ENCODE data around the gene PHKB.
"Not testable (repeated sequence)": the region's sequence is repeated elsewhere in the genome, so short reads cannot be mapped to it uniquely, and the experiment has no call there.

The PHKB gene

DNA sequence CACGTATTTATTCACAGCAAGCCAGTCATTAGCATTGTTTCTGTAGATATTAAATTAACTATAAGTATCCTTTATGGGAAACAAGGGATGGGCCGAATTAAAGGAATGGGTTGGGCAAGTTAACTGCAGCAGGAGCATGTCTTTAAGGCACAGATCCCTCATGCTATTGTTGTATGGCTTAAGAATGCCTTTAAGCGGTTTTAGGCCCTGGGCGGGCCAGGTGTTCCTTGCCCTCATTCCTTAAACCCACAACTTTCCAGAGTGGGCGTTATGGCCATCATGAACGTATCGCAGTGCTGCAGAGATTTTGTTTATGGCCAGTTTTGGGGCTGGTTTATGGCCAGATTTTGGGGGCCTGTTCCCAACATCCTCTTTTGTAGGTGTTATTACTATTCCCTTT is 9.1 kb downstream of the PHKB start:
- FAIRE-seq: no peak

DNA sequence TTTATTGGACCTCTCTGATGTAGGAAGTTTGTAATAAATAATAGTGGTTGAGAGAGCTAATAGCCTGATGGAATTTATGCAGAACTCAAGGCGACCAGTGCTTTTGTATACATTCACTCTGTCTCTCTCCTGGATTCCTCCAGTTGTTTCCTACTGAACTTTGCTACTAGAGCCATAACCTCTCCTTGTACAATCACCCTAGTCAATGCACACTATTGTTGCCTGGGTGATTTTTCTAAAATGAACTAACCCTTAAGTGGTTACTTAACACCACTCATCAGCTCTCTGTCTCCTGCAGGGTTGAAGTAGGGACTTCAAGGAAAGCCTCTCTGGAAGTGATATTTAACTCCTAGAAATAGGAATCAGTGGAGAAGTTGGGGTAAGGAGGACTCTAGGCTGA is 9.7 kb downstream of the PHKB start:
- FAIRE-seq: no peak

DNA sequence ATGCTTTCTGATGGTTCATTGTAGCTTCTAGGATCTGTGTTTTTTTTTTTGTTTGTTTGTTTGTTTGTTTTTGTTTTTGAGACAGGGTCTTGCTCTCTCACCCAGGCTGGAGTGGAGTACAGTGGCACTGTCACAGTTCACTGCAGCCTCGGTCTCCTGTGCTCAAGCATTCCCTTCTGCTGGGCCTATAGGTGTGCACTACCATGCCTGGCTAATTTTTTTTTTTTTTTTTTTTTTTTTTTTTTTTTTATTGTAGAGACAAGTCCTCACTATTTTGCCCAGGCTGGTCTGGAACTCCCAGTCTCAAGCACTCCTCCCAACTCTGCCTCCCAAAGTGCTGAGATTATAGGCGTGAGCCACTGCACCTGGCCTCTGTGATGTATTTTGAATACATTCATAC is 11.9 kb downstream of the PHKB start:
- FAIRE-seq: not testable (repeated sequence)

DNA sequence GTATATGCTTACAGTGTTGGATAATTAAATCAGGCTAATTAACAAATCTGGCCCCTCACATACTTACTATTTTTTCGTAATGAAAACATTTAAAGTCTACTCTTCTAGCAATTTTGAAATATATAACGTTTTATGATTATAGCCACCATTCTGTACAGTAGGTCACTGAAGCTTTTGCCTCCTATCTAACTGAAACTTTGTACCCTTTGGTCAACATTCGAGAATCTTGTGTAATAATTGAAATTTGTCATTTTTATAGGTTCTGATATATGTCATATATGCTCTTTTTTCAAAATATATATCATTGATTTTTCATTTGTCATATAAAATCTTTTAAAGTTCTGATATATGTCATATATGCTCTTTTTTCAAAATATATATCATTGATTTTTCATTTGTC is 12.7 kb downstream of the PHKB start:
- peak; percentile 48 for FAIRE-seq

DNA sequence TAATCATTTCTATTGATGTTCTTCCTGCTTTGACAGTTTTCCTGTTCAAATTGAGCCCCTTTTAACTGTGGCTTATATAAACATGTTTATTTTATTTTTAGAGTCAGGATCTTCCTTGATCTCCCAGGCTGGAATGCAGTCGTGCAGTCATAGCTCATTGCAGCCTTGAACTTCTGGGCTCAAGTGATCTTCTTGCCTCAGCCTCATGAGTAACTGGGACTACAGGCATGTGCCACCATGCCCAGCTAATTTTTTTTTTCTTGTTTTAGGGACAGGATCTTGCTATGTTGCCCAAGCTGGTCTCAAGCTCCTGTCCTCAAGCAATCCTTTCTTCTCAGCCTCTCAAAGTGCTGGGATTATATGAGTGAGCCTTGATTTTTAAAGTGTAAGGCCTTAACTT is 14.7 kb downstream of the PHKB start:
- no peak for FAIRE-seq

DNA sequence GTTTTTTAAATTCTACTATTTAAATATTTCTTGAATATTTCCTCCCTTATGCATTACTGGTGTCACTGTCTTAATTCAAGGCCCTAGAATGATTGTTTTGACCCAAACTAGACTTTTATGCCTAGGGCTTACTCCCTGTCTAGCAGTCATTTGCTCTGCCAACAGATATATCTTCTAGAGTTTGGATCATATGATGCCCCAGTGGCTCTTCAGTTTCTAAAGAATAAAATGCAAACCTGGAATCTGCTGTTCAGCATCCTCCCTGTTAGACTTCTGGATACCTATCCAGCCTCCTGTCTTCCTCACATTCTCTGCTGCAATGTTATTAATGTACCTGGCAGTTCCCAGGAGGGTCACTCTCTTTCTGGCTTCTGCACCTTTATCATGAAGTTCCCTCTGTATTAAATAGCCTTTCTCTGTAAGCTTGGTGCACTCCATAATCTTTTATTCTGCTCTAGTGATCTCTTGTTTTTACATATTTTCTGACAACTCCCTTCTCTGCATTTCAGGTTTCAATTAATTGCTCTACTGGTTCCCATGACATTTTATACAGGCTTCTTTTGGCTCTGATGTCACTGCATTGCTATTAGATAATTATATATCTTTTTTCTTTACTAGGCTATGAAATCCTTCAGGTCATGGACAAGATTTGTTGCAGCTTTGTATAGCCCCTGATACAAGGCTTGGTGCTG is 15.7 kb downstream of the PHKB start:
- no peak for FAIRE-seq

DNA sequence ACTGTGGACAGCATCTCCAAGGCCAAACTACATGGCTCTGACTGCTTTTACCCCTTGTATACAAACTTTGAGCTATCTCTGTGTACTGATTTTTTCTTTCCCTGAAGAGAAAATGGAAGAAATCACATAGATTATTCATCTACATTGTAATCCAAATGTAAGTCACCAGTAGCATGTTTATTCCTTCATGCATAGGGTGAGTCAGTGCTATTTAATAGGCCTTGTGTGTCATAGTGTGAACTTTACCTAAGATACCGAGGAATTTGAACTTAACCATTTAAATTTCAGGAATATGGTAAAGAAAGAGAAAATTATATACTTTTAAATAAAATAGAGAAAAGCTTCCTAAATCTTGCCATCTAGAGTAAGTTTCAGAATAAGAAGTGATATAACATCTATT is 16.5 kb downstream of the PHKB start:
- FAIRE-seq: no peak

DNA sequence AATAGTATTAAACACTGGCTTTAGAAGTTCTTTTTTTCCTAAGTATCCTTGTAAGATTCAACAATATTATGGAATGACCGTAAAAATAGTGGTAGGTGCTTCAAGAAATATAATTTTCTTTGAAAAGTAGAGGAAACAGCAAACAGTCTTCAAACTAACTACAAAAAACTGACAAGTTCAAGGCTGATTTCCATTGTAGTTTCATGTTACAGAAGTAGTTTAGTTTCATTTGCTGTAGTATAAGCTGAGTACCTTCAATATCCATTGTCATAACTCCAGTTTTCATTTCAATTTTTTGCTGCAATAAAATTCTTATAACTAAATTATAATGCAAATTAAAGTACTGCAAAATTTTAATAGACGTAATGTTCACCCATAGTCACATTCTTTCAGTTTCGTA is 19.3 kb downstream of the PHKB start:
- FAIRE-seq: no peak

DNA sequence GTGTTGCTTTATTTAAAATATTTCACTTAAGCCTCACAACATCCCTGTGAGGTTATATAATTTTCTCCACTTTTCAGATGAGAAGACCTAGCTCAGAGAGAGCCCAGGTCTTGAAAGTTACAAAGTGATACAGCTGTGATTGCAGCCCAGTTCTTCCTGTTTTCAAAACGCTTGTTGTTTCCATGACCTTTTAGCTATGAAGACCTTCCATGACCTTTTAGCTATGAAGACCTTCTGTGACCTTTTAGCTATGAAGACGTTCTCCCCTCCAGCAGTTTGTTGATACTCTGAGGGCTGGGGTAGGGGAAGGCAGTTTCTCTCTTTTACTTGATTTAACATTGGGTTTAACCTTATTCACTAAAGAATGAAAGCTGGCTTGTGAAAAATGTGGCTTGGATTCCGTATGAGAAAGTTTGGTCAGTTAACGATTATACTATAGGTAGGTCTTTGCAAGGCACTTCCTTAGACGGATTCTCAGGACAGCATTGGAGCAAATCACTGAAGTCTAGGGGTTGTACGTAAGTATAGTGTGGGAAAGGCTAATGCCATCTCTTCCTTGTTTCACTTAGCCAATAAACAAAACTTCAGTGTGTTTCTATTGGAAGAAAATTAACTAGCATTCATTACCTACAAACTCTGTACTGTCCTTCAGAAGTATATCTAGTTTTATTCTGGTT is 20.7 kb downstream of the PHKB start:
- no peak for FAIRE-seq

DNA sequence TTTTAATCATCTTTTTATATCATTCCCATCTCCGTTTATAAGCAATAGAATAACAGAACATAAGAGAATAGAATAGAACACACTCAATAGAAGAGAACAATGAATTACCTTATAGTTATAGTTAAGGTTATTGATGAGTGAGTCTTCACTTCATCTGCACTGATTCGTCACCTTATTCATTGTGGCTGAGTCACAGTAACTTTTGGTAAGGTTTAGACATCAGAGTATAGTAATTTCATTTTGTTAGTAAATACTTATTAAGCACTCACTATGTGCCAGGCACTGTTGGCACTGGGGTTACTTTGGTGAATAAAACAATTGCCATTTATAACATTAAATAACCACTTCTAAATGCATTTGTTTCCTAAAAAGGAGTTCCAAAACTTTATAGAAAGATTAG is 22.5 kb downstream of the PHKB start:
- FAIRE-seq: no peak

DNA sequence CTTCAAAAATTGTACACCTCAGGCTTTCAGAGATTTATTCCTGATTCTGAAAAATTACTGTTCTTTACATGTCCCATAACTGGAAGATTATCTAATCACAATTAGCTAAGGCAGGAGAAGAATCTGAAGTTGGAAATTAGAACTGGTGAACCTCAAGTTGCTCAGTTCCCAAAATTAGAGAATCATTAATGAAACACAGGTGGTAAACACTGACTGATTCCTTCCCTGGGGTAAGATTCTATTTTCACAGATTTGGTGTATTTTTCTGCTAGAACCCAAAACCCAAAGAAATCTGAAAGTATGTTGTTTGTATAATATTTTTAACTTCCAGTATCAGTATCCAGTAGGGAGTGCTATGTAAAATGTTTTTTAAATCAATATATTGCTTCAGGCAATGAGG is 25.7 kb downstream of the PHKB start:
- FAIRE-seq: no peak

DNA sequence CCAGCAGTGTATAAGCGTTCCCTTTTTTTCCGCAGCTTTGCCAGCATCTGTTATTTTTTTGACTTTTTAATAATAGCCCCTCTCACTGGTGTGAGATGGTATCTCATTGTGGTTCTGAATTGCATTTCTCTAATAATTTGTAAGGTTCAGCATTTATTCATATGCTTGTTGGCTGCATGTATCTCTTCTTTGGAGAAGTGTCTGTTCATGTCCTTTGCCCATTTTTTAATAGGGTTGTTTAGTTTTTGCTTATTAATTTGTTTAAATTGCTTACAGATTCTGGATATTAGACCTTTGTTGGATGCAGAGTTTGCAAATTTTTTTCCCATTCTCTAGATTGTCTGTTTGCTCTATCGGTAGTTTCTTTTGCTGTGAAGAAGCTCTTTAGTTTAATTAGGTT is 26.9 kb downstream of the PHKB start:
- no peak for FAIRE-seq

DNA sequence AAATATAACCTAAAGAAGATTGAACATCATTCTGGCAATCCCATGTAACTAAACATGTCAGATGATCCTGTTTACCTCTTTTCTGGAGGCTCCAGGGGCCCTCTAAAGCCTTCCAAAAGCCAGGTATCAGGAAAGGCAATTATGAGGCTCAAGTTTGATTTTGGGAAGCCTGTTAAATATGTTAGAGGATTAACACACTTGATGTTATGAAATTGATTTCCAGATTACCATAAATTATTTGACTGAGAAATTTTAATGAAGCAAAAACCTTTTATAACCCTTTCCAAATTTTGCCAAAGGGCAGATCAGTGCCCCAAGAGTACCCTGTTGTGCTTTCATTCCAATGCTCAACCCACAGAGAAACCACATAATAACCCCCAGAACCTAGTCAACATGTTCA is 29.3 kb downstream of the PHKB start:
- FAIRE-seq: no peak

DNA sequence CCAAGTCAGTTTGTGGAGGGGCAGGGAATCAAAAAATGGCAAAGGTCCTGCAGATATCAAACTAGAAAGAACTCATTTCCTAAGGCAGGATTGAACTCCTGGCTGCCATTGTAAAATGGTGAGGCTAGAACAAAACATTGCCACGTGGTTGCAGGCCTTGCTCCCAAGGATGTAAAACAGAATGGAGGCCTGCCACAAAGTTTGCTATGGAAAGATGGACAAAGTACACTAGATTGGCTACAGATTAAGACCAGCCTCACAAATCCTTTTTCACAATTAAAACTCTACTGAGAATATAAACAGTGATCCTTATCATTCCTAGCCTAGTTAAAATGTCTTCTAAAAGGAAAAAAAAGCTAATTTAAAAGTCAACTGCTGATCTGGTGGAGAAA is 30.9 kb downstream of the PHKB start:
- no peak for FAIRE-seq

DNA sequence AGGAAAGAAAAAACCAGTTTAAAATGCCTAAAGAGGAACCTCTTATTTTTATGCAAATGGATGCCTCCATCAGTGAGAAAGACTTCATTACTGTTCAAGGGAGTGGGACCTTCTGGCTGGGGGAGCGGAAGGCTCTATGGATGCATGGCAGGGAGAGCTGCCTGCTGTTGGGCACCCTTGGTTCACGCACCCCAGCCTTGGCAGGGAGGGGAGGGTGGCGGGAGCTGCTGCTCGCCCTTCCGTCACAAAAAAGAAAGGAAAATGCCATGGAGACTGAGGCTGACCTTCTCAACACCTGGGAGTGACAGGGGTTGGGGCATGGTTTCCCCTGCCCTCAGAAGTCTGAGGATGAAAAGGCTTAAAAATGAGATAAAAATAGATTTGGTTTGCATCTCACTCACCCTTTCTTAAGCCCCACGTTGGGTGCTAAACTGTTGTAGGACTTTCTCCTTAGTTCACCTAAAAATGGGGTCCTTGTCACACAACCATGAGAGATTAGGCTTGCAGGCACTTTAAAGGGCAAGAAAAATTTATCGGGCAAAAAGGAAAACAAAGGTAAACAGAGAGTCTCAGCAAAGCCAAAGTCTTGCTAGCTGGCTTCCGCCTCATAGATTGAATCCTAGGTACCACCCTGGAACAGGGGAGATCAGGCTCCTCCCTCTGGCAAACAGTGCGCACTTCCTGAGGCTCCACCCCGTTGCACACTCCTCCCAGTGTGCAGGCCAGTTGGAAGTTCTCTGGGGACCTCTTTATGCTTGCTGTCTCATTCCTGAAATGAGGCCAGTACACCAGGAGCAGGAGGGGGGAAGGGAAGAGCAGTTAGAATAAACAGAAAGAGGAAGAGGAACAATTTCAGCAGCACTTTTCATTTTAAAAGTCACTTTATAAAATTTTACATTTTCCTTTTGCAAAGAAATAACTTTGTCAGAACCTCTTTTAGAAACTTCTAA is 31.6 kb downstream of the PHKB start:
- FAIRE-seq: no peak

DNA sequence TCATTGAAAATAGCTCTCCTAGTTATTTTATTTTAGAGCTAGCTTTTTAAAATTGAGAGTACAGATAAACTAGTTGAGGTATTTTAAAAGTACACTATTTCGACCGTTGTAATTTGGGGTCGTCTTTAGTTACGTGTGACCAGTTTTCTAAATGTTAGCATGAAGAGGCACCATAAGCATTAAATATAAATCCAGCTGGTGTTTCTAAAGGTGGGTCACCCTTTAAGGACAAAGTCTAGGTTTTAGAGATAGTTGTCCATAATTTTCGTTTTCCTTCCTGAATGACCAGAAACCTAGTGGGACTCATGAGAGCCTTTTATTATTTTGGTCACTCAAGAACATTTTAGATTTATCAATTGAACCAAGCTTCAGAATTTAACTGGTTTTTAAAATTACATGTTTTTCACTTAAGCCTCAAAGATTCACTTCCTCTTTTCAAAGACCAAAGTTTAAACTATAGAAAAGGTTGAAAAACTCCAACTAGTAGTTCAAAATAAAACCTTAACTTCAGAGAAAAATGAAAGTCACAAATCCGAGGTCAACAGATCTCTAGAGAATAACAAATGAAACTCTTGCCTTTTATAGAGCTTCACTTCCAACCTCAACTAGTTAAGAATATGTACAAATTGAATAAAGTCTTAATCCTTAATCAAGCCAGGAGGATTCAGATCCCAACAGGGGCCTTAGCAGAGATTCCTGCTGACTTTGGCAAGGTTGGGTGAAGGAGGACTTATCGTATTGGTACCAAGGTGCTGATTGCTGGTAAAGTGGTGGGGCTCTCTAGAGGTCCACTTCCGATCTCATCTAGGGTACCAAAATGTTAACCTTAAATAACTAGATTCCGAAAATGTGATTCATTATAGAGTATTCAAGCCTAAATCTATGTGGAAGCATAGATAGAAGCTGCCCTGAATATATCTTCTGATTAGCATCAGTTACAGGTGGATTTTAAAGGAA is 32.5 kb downstream of the PHKB start:
- FAIRE-seq: no peak

DNA sequence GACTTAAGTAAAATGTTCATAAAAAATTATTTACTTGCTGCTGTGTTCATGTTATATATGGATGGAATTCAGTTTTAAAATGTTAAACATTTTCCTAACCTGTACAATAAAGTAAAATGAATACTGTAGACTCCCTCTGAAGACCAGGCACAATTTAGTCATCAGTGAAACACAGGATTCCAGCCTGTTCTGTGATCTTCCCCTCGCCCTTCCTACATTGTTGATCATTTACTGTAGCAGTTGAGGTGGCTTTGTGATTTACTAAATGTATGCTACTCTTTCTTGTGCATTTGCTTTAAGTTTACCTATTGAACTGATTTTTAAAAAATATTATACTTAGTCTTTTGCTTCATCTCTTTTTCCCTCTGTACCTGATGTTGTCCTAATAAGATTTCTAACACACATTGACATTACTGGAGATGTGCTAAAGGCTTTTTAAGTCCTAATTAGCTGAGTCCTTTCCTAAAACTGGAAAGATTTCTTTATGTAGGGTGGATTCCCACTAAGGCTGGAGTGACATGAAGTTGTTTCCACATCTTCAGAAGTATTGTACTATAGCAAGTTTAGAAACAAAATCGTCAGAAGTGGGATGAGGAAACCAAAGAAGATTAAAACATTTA is 38.1 kb downstream of the PHKB start:
- peak; percentile 39 for FAIRE-seq

DNA sequence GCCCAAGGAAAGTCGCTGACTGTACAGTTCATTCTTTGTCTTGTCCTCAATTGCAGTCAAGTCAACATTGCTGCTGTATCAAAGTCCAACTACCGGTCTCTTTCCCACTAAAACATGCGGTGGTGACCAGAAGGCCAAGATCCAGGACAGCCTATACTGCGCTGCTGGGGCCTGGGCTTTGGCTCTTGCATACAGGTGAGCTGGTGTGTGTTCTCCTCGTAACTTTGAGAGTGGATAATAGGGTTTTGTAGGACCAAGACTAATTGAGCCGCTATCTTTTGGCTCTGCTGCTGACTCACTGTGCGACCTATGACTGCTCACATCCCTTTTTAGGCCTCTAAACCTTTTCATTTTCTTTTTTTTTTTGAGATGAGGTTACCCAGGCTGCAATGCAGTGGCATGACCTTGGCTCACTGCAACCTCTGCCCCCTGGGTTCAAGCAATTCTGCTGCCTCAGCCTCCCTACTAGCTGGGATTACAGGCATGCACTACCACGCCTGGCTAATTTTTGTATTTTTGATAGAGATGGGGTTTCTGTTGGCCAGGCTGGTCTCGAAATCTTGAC is 38.7 kb downstream of the PHKB start:
- no peak for FAIRE-seq

DNA sequence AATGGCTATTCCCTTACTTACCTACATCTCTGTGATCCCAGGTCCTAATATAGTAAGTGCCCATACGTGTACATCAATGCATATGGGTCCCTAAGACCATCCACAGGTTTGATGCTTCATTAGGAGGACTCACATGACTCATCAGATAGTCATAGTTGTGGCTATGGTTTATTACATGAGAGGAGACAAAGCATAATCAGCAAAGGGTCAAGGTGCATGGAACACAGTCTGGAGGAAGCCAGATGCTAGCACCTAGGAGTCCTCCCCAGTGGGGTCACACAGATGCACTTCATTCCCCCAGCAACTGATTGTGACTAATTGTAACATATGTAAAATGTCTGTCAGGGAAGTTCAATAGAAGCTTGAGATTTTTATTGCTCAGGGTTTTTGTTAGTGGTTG is 42.8 kb downstream of the PHKB start:
- no peak for FAIRE-seq

DNA sequence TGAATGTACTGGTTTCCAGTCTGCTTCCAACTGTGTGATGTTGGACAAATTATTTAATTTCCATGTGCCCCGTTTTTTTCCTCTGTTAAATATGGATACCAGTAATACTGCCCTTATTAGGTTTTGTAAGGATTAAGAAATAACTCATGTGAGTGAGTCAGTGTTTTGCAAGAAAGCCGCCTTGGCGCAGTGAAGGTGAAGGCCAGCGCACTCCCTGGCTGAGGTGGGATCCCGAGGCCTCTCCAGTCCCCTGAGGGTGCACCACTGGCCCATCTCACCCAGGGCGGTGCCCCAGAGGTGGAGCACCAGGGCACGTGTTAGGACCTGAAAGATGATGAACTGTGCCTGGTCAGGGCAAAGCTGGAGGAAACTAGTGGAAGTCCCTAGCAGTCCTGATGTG is 43.5 kb downstream of the PHKB start:
- FAIRE-seq: no peak

DNA sequence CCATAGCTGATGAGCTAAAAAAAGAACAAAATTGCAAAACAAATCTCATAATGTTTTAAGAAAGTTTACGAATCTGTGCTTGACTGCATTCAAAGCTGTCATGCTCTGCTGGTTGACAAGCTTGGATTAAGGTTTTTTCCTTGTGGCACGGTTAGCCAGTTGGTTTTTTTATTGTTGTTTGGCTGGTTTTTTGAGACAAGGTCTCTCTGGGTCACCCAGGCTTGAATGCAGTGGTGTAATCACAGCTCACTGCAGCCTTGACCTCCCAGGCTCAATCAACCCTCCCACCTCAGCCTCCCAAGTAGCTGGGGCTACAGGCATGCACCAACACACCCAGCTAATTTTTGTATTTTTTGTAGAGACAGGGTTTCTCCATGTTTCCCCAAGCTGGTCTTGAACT is 45.7 kb downstream of the PHKB start:
- no peak for FAIRE-seq

DNA sequence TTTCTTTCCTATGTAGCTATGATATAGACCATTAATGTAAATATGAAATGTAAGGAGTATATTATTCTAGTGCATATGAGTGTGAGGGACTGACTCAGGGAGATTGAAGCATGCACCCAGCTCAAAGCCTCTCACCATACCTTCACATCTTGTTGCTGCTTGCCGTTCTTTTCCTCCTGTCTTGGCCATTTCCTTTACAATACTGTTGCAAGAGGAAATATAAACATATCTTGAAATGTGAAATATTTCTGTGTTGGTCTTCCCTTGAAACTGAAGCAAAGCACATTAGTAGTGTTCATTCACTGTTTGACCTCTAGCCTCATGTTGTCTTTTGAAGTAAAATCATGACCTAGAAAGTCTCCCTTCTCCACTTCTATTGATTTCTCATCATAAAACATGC is 46.6 kb downstream of the PHKB start:
- no peak for FAIRE-seq

Measured in endometrium (tissue), 2 donors.